SKM-1 (cell line): ENCODE data around the gene ZBTB38.
A peak's percentile ranks its signal among the peaks of the same experiment; 100 is the strongest.

Experiments
- DNase-seq: peaks from one replicate; lab custom pipeline; 2025; ENCODE audit not compliant: unreplicated experiment; lab: John Stamatoyannopoulos, UW

The ZBTB38 gene

DNA sequence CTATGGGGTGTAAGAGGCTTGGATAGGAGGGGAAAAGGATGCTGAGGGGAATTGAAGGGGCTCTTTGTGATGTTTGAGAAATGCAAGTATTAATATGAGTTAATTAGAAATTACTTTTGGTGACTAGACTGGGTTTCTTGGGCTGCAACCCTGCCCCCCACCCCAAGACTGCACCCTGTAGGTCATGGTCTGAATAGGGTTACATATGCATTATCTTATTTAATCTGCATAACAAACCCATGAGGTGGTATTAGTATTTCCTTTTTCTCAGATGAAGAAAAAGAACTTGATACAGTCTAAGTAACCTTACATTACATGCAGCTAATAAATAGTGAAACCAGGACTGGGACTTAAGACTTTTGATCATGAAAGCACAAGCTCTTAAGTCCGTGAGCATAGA is 5.6 kb upstream of the ZBTB38 start:
- DNase-seq = no peak

DNA sequence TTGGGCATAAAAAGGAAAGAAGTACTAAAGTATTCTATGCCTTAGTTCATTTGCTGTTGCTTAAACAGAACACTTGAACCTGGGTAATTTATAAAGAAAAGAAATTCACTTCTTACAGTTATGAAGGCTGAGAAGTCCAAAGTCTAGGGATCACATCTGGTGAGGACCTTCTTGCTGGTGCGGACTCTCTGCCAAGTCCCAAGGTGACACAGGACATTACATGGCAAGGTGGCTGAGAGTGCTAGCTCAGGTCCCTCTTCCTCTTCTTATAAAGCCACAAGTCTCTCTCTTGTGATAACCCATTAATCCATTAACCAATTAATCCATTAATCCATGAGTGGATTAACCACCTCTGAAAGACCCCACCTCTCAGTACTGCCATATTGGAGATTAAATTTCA is 3.1 kb upstream of the ZBTB38 start:
- no peak for DNase-seq

- DNase-seq = no peak
These were observed 1.8 kb upstream of the ZBTB38 start for GRCh38 chr3:141366285-141367037.

DNA sequence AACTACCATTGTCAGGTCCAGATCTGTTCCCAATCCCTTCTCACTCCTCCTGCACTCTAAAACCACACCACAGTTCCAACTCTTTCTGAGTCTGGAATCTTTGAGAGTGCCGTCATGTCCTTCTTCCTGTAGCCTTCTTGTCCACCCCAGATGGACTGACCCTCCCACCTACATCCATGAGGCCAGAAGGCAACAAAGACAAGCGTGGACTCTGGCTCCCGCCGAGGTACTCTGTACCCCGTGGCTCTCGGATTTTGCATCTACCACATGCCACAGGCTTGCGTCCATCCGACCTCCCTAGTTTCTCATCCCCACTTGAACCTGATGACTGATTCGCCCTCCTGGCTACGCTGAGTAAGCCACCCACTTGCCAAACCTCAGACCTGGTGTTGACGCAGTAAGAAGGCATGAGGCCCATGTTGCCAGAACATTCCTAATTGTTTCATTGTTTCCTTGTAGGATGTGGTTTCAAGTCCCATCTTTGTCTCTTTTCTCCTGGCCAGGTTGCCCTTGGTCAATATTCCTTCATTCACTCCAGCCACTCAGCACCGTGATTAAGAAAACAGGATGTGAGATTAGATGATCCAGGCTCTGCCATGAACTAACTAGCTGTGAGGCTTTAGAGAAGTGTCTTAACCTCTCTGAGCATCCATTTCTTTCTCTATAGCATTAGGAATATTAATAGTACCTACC is 1.1 kb upstream of the ZBTB38 start:
- no peak for DNase-seq

DNA sequence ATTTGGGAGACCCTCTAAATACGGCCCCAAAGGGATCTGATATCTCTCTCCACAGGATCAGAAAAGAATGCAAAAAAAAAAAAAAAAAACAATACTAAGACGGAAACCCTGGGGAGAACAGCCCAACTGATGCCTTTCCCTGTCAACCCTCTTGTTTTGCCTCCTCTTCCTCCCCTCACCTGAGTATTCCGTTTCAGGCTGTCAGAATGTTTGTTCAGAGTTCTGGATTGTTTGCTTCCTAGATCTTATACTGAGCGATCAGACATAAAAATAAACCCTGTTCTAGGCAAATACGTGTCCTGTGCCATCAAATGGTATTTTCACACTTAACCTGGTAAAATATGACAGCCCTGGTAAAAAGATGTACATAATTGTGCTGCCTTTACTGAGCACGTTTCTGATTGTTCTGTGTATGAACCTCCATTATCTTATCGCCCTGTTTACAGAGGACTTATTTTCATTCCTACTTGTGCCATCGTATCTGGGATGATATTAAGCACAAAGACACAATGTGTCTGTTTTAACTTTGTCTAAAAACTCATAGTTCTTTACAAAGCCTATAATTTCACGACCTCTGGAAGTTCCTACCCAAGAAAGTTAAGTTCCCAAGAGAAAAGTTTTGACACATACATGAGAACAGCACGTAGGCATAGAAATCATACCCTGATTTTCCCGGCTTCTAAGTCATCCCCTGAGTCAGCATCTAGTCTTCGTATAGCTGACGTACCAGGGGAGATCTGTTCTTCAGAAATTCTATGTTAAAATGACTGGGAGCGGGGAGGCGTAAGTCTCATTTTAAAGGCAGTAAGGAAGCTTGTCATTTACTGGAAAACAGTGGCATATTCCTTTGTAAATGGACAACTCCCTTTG is 856 bp downstream of the ZBTB38 start:
- no peak for DNase-seq

DNA sequence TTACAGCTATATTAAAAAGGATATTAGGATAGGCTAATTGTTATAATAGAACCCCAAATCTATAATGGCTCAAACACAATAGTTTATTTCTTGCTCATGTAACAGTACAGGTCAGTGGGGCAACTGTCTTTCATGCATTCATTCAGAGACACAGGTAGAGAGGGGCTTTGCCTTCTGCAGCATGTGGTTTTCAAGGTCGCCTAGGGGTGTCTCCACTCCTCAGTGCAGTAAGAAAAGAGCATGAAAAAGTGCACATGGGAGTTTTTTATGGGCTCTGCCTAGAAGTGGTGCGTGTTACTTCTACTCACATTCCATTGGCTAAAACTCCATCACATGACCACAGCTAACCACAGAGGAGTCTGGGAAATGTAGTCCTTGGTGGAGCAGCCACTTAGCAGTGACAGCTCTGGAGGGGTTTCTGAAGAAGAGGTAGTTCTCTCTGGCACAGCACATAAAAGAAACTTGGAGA is 1.8 kb downstream of the ZBTB38 start:
- peak; percentile 59 for DNase-seq

DNA sequence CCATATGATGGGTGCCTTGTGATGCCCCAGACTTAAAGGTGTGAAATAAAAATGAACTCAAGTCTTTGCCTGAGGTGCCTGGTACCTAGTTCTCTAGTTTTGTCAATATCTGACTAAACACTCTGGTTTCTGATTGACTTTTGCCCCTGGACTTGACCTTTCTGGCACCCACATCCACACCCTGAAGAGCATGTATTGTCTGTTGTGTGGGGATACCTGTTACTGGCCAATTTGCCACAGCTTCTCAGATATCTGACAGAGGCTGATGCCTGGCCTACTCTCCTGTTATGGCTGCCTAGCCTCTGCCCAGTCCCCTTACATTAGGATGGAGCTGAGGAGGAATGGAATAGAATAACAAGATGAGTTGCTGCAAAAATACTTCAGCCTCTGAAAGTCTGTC is 3.6 kb downstream of the ZBTB38 start:
- DNase-seq = no peak

DNA sequence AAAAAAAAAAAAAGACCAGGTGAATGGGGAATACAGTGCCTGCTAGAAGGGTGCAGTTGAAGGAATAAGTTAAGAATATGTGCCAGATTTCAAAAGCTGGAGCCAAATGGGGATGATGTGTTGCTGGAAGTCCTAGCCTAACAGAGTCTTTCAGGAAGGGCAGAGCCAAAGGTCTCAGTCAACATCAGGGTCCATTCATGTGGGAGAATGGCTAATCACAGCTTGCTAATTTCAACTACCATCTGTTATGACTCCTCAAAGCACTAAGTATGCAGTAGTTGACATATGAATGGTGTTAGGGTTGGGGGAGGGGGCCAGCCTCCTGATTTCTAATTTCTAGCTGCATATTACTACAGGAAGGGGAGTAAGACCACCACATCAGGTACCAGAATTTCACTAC is 4.4 kb downstream of the ZBTB38 start:
- no peak for DNase-seq

DNA sequence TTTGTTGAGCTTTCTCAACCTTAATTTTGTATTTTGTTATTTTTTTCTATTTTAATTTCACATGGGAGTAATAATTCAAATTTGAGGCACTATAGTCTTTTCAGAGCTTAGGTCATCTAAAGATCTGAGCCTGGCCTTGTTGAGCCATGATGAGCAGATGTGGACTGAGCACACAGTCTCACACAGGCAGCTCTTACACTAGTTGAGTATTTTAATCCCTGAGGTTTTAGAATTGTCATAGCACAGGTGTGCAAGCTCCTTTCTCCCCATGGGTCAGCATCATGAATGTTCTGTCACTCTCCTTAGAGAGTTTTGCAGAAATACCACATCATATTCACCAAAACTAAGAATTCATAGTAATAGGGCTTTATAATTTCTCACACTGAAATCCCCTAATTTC is 4.9 kb downstream of the ZBTB38 start:
- DNase-seq = no peak

GRCh38 chr3:141373768-141374526 is 5.6 kb downstream of the ZBTB38 start:
- DNase-seq = no peak

- DNase-seq = no peak
These were observed 7.3 kb downstream of the ZBTB38 start for GRCh38 chr3:141375381-141376301.

DNA sequence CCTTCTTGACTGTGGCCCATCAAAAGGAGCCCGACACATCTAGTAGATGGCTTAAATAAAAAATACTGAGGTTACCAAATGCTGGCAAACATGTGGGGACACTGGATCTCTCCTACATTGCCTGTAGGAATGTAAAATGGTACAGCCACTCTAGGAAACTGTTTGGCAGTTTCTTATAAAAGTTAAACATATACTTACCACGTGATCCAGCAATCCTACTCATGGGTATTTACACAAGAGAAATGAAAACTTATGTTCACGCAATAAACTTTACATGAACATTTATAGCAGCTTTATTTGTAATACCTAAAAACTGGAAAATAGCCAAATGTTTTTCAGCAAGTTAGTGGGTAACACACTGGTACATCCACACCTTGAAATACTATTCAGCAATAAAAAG is 9.1 kb downstream of the ZBTB38 start:
- no peak for DNase-seq

DNA sequence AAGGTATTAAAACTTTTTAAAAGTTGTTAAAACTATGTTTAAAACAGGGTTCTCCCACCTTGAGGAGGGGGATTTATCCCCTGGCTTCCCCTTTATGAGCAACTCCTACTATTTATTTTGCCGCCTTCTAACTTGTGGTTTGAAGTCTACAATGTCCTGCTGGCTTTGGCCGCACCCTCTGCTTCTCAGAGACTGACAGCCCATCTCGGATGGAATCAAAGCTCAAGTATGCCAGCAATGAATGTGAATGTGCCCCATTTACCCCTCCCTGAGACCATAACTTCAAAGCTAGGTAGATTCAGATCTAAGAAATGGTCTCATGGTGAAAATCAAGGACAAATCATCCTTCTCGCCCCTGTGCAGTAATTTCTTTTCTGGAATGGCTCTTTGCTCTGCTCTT is 10.3 kb downstream of the ZBTB38 start:
- DNase-seq = no peak

- DNase-seq = no peak
These were observed 11.1 kb downstream of the ZBTB38 start for GRCh38 chr3:141379250-141379966.

- no peak for DNase-seq
These were observed 12.0 kb downstream of the ZBTB38 start for GRCh38 chr3:141380279-141380678.

DNA sequence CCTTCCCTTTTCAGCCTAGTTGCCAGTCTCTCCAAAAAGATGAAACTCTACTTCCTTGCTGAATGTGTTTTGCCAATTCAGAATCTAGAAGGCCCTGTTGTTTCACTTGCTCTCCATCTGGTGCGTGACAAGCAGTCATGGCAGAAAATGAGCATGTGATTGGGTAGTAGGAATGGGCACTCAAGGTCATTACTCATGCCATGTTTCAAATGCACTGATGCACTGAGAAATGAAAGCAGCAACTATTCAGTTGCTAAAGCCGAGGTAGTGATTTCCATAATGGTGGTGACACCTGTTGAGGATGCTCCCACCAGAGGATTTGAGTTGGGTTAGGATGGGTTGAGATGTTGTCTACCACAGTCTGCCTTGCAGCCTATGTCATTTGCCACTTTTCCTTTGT is 12.7 kb downstream of the ZBTB38 start:
- DNase-seq = no peak

DNA sequence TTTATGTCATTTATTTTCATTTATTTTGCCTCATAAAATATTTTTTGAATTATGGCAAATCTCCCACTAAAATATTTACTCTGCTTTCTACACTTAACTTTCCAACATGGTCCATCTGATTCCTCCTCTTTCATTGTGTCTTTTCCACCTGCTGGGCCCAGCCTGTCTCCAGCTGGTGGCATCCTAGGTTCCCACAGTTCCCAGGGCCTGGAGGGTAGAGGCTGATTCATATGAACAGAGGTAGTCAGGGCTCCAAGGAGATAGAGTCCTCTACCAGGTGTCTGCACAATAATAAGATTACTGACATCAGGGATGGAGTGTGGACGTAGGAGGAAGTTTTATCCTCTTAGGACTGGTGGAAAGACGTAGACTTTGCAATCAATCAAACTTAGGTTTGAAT is 14.3 kb downstream of the ZBTB38 start:
- no peak for DNase-seq

GRCh38 chr3:141383555-141384129 is 15.3 kb downstream of the ZBTB38 start:
- no peak for DNase-seq

DNA sequence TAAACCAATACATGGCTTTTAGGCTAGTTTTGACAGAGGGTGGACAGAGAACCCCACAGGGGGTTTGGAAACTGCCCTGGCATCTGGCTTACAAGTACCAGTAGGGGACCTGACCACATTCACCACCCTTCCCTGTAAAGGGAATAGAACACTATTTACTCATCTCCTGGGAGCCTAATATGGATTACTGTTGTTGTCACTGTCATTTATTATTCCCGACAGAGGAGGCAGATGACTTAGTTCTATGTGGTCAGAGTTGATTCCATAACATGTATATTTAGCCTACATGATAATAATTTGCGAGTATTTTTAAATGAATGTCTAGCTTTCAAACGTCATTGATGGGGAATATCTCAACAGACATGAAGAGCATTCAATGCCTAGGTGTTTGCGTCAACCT is 15.9 kb downstream of the ZBTB38 start:
- no peak for DNase-seq
